Iris pigment epithelial cell (primary cell): ENCODE results near the gene KRT79.
"Not testable (repeated sequence)": the region's sequence is repeated elsewhere in the genome, so short reads cannot be mapped to it uniquely, and the experiment has no call there.

Experiments
- DNase-seq: peaks from one replicate; pipeline ENCODE4 v3.0.0-alpha.2; 2011; ENCODE audit warnings: low read depth

KRT79 gene

DNA sequence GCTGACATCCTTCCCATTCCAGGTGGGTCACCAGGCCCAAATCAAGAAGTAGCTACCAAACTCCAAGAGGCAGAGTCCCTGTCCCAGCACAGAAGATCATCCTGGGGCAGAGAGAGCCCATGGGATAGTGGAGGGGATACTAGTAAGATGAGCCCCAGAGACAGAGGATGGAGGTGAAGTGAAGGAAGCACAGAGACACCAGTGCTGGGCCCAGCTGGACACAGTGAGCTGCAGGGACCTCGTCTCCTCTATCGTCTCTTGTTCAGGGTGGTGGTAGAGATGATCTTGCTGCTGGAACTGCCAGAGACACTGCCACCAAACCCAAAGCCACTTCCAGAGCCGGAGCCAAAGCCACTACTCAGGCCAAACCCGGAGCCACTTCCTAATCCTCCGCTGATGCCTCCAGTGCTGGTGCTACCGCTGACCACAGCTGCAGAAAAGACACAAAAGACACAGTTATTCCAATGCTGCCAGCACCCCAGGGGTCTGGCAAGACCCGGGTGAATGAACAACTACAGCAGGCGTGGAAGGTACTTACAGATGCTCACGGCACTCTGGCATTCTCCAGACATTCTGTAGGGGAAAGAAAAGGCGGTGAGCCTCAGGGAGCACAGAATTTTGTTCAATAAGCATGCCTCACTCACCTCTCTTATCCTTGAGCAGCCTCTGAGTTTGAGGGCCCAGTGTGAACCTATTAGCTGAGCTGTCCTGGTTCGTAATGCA is 27.1 kb downstream of the KRT79 start:
- no peak for DNase-seq

- no peak for DNase-seq
These were observed 27.8 kb downstream of the KRT79 start for GRCh38 chr12:52806169-52806811.

DNA sequence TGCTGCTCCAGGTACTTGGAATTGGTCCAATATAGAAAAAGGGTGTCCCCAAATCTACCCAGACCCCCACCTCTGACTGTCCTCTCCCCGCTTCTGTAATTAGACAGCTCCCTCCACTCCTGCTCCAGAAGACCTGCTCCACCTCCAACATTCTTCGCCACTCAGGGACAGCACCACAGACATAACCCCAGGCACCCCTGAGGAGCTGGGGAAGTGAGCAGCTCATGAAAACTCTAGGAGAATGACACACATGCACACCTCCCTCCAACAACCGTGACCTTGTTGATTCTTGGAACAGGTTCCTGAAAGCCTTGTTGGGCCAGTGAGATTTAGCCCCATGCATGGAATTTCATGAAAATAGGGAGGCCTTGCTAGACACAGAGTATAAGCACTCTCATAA is 28.4 kb downstream of the KRT79 start:
- DNase-seq = no peak

GRCh38 chr12:52805000-52805399 is 29.1 kb downstream of the KRT79 start:
- DNase-seq = no peak

DNA sequence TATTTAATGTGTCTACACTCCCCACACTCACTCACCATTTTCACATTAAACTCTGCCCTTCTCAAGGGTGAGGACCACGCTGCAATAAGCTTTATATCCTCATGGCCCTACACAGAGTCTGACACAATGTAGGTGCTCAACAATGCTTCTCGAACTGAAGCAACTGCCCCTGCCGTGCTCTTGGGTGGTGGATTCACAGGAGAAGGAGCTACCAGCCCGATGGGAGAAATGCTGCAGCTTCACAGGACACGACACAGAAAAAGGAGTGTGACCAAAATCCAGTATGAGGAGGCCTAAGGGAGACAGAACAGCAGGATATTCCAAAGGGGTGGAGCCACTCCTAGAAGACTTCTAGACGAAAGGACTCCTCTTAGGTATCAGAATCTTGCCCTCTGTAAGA is 31.7 kb downstream of the KRT79 start:
- no peak for DNase-seq

DNA sequence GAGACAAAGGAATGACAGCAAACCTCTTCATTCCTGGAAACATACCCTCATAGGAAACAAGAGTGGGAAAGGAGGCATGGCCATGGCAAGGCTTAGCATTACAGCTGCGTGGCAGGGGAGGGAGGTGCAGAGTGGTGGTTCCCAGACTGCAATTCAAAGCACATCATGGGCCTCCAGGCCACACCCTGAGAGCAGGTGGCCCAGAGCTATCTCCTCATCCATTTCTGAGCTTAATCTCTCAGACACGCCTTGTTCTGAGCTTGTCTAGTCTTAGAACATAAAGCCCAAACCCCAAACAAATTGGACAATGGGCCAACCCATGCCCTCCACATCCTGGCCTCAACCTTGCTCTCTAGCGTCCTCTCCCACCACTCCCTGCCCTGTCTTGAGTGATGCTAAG is 32.3 kb downstream of the KRT79 start:
- no peak for DNase-seq

GRCh38 chr12:52800259-52800917 is 33.7 kb downstream of the KRT79 start:
- DNase-seq = no peak

DNA sequence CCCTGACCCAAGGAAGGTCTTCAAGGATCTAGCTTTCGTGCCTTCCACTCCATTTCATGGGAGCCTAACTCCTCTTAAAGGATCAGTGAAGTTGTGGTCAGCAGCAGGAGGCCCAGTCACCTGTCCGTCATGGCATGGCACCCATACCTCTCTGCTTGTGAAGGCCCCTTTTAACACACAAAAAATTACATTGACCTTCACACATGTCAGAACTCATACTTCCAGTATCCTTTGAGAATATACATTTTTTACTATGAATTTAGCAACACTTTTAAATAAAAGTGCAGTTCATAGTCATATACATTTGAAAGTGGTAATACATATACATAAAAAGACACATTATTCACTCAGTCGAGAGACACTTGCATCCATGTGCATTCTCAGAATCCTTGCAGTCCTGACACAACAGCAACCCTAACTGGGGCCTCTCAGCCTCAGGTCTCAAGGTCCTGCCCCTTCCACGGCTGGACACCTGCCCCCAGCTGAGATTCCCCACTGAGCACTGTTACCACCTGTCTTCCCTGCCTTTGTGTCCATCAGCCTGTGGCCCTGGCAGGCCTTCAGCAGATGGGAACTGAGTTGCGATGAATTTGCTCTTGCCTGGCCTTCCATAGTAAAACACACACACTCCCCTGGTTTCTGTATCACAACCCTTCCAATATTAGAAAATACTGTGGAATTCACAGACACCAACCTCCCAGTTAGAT is 34.5 kb downstream of the KRT79 start:
- no peak for DNase-seq

DNA sequence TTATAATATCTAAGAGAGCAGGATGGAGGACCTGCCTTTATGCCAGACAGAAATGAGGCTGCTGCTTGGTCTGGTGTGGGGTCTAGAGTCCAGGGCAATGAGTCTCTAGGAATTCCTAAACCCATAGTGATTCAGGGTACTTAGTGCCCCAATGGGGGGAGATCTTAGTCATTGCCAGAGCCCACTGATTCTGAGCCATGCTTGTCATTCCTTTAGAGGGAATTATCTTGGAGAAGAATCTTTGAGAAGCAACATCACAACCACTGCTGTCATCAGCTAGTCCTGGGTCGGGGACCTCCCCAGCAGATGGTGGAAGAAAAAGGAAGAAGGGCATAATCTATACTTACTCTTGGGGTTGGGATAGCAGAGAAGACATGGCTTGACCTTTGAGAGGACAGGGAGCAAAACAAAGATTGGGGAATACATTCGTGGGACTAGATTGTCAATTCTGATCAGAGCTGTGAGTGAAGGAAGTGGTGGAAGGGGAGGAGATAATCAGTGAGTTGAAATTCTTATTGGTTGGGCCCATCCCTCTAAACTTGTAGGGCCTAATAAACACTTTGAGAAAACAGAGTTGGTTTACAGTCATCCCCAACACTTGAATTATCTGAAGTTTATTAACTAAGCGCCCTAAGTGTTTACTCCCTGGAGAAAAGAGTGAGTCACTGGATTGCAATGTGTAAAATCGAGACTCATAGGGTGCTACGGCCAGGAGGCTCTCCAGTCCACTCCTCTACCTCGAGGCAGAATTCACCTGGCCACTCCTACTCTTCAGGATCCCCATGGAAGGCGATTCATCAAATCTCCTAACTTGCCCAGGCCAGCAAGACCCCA is 35.2 kb downstream of the KRT79 start:
- peak; percentile 27 for DNase-seq

DNA sequence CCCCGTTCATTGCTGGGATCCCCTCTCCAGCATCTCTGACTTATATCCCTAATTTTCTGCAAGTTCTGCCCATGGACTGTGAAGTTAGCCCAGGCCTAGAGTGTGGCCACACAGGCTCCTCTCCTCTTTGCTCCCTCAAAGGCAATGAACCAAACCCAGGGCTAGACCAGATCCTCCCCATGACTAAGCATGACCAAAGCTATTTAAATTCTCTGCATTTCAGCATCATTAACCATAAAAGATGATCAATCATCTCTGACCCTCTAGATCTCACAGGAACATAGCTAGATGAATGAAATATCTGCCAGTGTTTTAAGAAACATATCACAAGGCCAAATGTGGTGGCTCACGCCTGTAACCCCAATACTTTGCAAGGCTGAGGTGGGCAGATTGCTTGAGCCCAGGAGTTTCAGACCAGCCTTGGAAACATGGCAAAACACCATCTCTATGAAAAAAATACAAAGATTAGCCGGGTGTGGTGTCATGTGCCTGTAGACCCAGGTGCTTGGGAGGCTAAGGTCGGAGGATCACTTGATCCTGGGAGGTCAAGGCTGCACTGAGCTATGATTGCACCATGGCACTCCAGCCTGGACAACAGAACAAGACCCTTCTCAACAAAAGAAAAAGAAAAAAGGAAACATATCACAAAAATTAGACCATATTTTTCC is 36.0 kb downstream of the KRT79 start:
- no peak for DNase-seq

DNA sequence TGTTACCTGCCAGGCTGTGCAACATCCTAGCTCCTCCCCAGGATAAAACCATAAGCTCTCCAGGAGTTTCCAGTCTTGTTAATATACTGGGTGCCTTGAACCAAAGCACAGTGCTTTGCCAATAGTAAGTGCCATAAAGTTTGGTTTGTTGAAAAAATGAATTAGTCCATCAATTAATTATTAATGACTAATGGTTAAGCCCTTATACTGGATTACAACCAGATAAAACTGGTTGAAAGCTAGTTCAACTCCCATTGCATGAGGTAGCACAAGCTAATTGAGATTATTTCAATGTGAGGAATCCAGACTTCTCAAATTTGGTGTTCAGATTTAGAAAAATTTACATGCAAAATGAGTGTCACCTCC is 36.6 kb downstream of the KRT79 start:
- DNase-seq = no peak

GRCh38 chr12:52796839-52797528 is 37.1 kb downstream of the KRT79 start:
- no peak for DNase-seq

- no peak for DNase-seq
These were observed 37.7 kb downstream of the KRT79 start for GRCh38 chr12:52796429-52796794.

DNA sequence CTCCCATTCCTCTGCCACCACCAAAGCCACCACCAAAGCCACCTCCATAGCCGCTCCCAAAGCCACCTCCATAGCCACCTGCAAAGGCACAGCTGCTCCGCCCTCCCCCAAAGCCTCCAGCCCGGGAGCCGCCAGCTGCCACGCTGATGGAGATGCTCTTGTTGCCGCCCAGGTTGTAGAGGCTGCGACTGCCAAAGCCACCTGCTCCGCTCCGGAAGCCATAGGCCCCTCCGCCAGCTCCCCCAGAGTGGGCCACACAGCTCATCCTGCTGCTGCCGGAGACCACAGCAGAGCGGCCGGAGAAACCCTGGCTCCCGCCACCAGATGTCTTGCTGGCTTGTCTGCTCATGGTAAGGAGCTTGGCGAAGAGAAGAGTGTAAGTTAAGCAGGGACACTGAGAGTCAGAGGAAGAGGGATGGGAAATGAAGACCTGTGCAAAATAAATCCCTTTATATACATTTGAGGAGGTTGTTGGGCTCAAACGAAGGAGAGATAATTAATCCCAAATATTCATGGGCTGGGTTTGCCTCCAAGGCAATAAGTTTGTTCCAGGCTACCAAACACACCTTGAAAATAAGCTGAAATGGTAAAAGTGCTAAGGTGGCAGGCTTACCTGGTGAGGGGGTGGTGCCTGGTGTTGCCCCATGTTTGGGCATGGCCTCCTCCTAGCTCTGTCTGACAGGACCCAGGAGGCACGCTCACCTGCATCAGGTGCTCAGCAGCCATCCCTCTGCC is 38.2 kb downstream of the KRT79 start, which contains the start of gene KRT3:
Gene KRT3 (minus strand): TSS at position 424 of the 735 bp plus-strand sequence. CDS start 75 bp downstream, at position 349.
- no peak for DNase-seq

DNA sequence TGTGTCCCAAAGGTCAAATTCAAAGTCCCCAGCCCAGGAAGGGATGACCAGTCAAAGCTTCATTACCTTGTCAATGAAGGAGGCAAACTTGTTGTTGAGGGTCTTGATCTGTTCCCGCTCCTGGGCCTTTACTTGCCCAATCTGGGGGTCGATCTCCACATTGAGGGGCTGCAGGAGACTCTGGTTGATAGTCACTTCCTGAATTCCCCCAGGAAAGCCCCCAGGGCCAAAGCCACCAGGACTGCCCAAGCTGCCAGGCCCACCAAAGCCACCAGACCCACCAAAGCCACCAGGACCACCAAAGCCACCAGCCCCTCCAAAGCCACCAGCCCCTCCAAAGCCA is 38.8 kb downstream of the KRT79 start:
- DNase-seq = not testable (repeated sequence)

GRCh38 chr12:52794479-52795331 is 39.4 kb downstream of the KRT79 start:
- DNase-seq = no peak

DNA sequence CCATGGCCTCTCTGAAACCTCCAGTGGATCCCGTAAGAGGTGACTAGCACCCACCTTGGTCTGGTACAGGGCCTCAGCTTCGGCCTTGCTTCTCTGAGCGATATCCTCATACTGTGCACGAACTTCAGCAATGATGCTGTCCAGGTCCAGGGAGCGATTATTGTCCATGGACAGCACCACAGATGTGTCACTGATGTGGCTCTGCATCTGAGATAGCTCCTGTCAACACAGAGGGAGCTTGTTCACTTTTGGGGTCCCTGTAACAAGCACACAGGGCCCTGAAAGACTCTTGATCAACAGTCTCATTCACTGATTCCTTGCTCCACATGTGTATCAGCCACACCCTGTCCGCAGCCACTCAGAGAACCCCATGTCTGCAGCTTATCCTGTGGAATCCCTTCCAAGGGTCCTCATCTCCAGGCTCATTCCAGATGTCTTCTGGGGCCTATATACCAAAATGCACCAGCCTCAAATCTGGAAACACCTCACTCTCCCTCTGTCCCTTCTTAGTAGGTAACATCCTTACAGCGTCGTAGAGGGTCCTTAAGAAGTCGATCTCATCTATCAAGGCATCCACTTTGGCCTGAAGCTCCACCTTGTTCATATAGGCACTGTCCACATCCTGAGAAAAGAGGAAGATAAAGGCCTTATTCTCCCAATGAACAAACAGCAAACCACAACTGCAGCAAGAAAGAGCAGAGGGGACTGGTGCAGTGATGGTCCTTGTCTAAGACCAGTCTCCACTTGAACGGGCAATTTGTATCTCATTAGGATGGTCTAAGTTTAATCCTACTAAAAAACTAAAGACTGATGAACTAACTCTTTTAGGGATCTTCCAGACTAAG is 41.7 kb downstream of the KRT79 start:
- no peak for DNase-seq
